Breast epithelium (tissue), 4 donors: ENCODE results near the gene OXCT2. TPM values are rescaled to one million over a fixed set of nuclear protein-coding genes. Genes with fewer than 3 reads are reported as not detected.

ENCODE experiments used
- DNase-seq, 2 donors: peaks; one replicate each; pipeline ENCODE4 v3.0.0-alpha.2; 2019; ENCODE audit warnings: low spot score in 2 of 2
- H3K27ac ChIP-seq, 2 donors: fragments of 200-600 bp; sonication (generic) in 1 of 2; one replicate each; pipeline ENCODE4 v1.5.1; 2016 to 2019; ENCODE audit warnings: mild to moderate bottlenecking in 1 of 2
- H3K27me3 ChIP-seq, 2 donors: fragments of 200-600 bp; sonication (generic) in 1 of 2; one replicate each; pipeline versions ENCODE4 v1.5.1 to v1.6.0; 2017 to 2019; ENCODE audit warnings: control low read depth in 1 of 2, mild to moderate bottlenecking in 1 of 2
- H3K36me3 ChIP-seq: fragments of 200-600 bp; one replicate; pipeline ENCODE4 v1.5.1; 2019
- H3K4me1 ChIP-seq, 2 donors: fragments of 200-600 bp; sonication (generic); one replicate each; pipeline ENCODE4 v1.5.1; 2016 to 2019; ENCODE audit warnings: control low read depth in 1 of 2
- H3K4me3 ChIP-seq, 3 donors: fragments of 200-600 bp; sonication (generic); 1 replicate in 2 of 3; 2 replicates in 1 of 3; pipeline ENCODE4 v1.5.1; 2016 to 2019; ENCODE audit warnings: mild to moderate bottlenecking in 3 of 3, moderate library complexity in 2 of 3
- H3K9me3 ChIP-seq, 2 donors: fragments of 200-600 bp; sonication (generic) in 1 of 2; one replicate each; pipeline ENCODE4 v1.5.1; 2016 to 2019; ENCODE audit warnings: control low read depth in 1 of 2
- CTCF ChIP-seq, 3 donors: fragments of 450-650 bp; IDR thresholded peaks; one replicate each; pipeline ENCODE4 v1.5.1; 2016 to 2017; ENCODE audit warnings: antibody characterized with exemption in 3 of 3, mild to moderate bottlenecking in 3 of 3, moderate library complexity in 3 of 3
- POLR2A ChIP-seq: fragments of 450-650 bp; IDR thresholded peaks from one replicate; pipeline ENCODE4 v1.6.1; 2016; ENCODE audit warnings: antibody characterized with exemption, mild to moderate bottlenecking, moderate library complexity
- POLR2AphosphoS5 ChIP-seq, 3 donors: sonication (generic); formaldehyde crosslinking; IDR thresholded peaks; one replicate each; pipeline ENCODE4 v1.6.1; 2017; ENCODE audit warnings: antibody characterized with exemption in 3 of 3
- intact Hi-C: fragments of 100-400 bp; cut with DNase I; formaldehyde crosslinking; loops from one replicate; pipeline ENCODE4 v1.15.1; 2023; ENCODE audit warnings: low total_unique reads
- total RNA-seq, 3 donors: library from RNA; depleted of rRNA; stranded (reverse); fragments of >200 nt; gene quantifications; one replicate each; pipeline ENCODE4 v1.1.0, GENCODE V29; 2016

OXCT2 gene
- total RNA-seq, 3 donors from 2014 or later: 0.32 to 0.66 TPM; not detected in 1

DNA sequence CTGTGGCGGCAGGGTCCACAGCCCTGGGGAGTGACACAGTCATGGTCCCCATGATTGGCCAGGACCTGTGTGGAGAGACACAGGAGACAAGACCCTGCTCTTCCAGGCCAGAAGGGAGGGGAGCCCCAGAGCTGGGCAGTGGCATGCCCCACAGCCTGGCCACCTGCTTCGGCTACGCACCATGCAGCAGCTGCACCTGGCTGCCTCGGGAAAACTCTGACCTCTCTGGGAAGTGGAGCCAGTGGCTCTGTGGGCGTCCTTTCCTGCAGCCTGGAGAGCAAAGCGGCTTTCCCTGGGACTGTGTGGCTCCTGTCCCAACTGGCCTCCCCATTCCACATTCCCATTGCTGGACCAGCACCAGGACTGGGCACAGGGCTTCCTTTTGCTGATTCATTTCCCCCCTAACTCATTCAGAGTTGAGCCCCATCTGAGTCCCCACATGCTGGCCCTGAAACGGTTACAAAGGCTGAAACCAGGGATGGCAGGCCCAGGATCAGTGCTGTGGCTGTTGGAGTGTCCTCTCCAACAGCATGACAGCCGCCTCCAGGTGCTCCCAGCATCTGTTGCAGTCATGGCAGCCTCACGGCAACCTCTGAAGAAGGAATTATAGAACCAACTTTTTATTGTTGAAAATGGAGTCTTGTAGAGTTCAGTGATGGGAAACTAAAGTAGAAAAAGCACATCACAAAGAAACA, 15.0 kb downstream of the OXCT2 start:
- H3K27ac ChIP-seq: no peak overlapping the region
- peaks cover 14% of the 10 kb centered on the region for H3K36me3 ChIP-seq

DNA sequence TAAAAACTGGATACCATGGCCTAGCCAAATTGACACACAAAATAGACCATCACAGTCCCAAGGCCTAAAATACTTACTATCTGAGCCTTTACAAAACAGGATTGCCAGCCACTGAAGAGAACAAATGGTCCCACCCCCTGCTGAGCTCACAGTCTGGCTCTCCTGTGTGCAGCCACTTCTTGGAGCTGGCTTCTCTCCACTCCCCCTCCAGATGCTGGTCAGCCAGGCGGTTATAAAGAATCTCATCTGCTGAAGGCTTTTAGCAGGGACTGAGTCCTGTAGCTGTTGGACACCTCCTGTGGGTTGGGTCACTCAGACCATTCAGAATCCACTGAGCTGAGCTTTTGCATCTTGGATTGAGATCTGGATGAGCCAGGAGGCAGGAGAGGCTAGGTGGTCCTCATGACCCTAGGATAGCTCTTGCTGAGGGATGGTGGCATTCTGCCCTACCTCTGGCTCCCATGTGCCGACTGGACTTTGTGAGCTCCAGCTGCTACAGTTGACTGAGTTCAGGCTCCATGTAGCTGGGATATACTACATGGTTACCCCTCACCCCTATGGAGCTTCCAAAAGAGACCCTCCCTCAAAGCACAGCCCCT, 16.1 kb downstream of the OXCT2 start:
- H3K4me1 ChIP-seq: no peaks in the 10 kb centered on the region
- no peak for DNase-seq
- H3K27me3 ChIP-seq: no peaks in the 10 kb centered on the region
- H3K27ac ChIP-seq: no peak overlapping the region
- H3K9me3 ChIP-seq: no peaks in the 10 kb centered on the region
- H3K4me3 ChIP-seq: no peak overlapping the region
- TF ChIP-seq POLR2AphosphoS5 (IDR thresholded peaks at IDR 0.05) (no peak), POLR2A (no peak), CTCF (IDR thresholded peaks at IDR 0.05) (no peak)
- H3K36me3 ChIP-seq: peaks cover 14% of the 10 kb centered on the region
- intact Hi-C loops: loop anchor here (5.0 kb wide), 1 partner anchor 103 kb away; no protein-coding TSS in a partner anchor

More for the DNA sequence above, 15.0 kb downstream of the OXCT2 start:
- Histone ChIP-seq H3K27me3 (no peaks in the 10 kb centered on the region), H3K4me1 (no peaks in the 10 kb centered on the region), H3K4me3 (no peak overlapping the region), H3K9me3 (no peaks in the 10 kb centered on the region)
- intact Hi-C loops: loop anchor here (5.0 kb wide), 1 partner anchor 104 kb away; no protein-coding TSS in a partner anchor
- DNase-seq: no peak
- no peak for TF ChIP-seq POLR2AphosphoS5 (IDR thresholded peaks at IDR 0.05)
- TF ChIP-seq POLR2A: no peak
- no peak for TF ChIP-seq CTCF (IDR thresholded peaks at IDR 0.05)

DNA sequence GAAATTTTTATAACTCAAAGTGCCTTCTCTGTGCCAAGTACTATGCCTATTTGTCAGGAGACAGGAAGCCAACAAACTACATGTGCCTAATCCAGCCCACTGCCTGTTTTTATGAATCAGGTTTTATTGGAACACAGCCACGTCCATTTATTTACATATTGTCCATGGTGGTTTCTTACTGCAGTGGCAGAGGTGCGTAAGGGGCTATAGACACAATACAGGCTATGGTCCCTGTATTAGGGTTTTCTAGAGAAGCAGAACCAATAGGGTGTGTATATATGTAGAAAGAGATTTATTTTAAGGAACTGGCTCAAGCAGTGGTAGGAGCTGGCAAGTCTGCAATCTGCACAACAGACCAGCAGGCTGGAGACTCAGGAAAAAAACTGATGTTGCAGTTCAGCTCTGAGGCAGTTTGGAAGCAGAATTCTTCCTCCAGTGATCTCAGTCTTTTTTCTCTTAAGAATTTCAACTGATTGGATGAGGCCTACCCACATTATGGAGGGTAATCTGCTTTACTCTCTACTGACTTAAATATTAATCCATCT, 17.1 kb downstream of the OXCT2 start:
- no peak for DNase-seq
- Histone ChIP-seq H3K4me1 (no peaks in the 10 kb centered on the region), H3K27ac (no peak overlapping the region), H3K27me3 (no peaks in the 10 kb centered on the region), H3K4me3 (no peak overlapping the region), H3K9me3 (no peaks in the 10 kb centered on the region), H3K36me3 (peaks cover 14% of the 10 kb centered on the region)
- intact Hi-C loops: no loop called here
- TF ChIP-seq POLR2AphosphoS5 (IDR thresholded peaks at IDR 0.05): no peak
- no peak for TF ChIP-seq POLR2A
- TF ChIP-seq CTCF (IDR thresholded peaks at IDR 0.05): no peak

- no peaks in the 10 kb centered on the region for H3K27me3 ChIP-seq
- no peaks in the 10 kb centered on the region for H3K4me1 ChIP-seq
- DNase-seq: no peak
- TF ChIP-seq POLR2A: no peak
- TF ChIP-seq CTCF (IDR thresholded peaks at IDR 0.05): no peak
- no peak for TF ChIP-seq POLR2AphosphoS5 (IDR thresholded peaks at IDR 0.05)
- H3K4me3 ChIP-seq: no peak overlapping the region
- peaks cover 14% of the 10 kb centered on the region for H3K36me3 ChIP-seq
- no peaks in the 10 kb centered on the region for H3K9me3 ChIP-seq
- no peak overlapping the region for H3K27ac ChIP-seq
- intact Hi-C loops: no loop called here
These were observed 17.8 kb downstream of the OXCT2 start for GRCh38 chr1:39753132-39754025.
